HepG2 (cell line): ENCODE results near the gene GGA1. TPM values are rescaled to one million over a fixed set of nuclear protein-coding genes. Genes with fewer than 3 reads are reported as not detected.

Experiments
- CAMTA2 ChIP-seq: sonication (generic); formaldehyde crosslinking; IDR thresholded peaks from 2 replicates; pipeline ENCODE4 v1.4.0; 2020; ENCODE audit warnings: mild to moderate bottlenecking, missing genetic modification reagents, borderline replicate concordance
- ELF3 ChIP-seq: IDR thresholded peaks from 2 replicates; pipeline ENCODE4 v1.6.1; 2016; ENCODE audit warnings: missing genetic modification reagents, missing compliant biosample characterization
- JARID2 ChIP-seq: sonication (generic); formaldehyde crosslinking; IDR thresholded peaks from 2 replicates; pipeline ENCODE4 v1.8.1; 2023; ENCODE audit warnings: missing genetic modification reagents, inconsistent platforms; ENCODE audit not compliant: insufficient replicate concordance
- MBNL3 ChIP-seq: fragments of 250-450 bp; sonication (Bioruptor Pico); conservative IDR thresholded peaks from 2 replicates; pipeline ENCODE4 v1.8.0; 2022; ENCODE audit warnings: mild to moderate bottlenecking, inconsistent platforms
- SETDB1 ChIP-seq: sonication (generic); formaldehyde crosslinking; IDR thresholded peaks from 2 replicates; pipeline ENCODE4 v1.5.1; 2020; ENCODE audit warnings: missing genetic modification reagents, mild to moderate bottlenecking, borderline replicate concordance
- ZNF546 ChIP-seq: sonication (generic); formaldehyde crosslinking; conservative IDR thresholded peaks from 2 replicates; pipeline ENCODE4 v1.8.1; 2023; ENCODE audit warnings: mild to moderate bottlenecking, missing genetic modification reagents
- ZNF550 ChIP-seq: sonication (generic); formaldehyde crosslinking; IDR thresholded peaks from 2 replicates; pipeline ENCODE4 v1.4.0; 2020; ENCODE audit warnings: mild to moderate bottlenecking, missing genetic modification reagents, borderline replicate concordance
- ZNF781 ChIP-seq: sonication (generic); formaldehyde crosslinking; IDR thresholded peaks from 2 replicates; pipeline ENCODE4 v1.5.1; 2020; ENCODE audit warnings: borderline replicate concordance, mild to moderate bottlenecking, missing genetic modification reagents; ENCODE audit errors: not compliant biosample characterization
- polyA plus RNA-seq, 8 experiments: library from polyadenylated mRNA; depleted of rRNA in 3 of 8; stranded (reverse) in 7 of 8; unstranded in 1 of 8; fragments of >200 nt; fragmentation: Illumina TruSeq in 4 of 8; extraction: Trizol in 4 of 8; gene quantifications; 2 replicates each; pipeline versions ENCODE4 v1.2.1 to v1.2.3, GENCODE V29; 2011 to 2016; ENCODE audit warnings: low read depth in 4 of 8, missing spikeins in 1 of 8, mixed read lengths in 1 of 8; ENCODE audit not compliant: insufficient read depth in 1 of 8
- total RNA-seq, 5 experiments: library from RNA; depleted of rRNA; stranded (reverse); fragments of >200 nt; fragmentation: Illumina TruSeq; extraction: Trizol; gene quantifications; 2 replicates each; pipeline ENCODE4 v1.2.3, GENCODE V29; 2016; ENCODE audit warnings: low read depth in 1 of 5
- TF ChIP-seq, protein P1 (sequence below): sonication (generic); formaldehyde crosslinking; IDR thresholded peaks from 2 replicates; pipeline ENCODE4 v1.4.0; 2020; ENCODE audit warnings: missing genetic modification reagents, borderline replicate concordance
- TF ChIP-seq, protein P2 (sequence below): sonication (generic); formaldehyde crosslinking; IDR thresholded peaks from 2 replicates; pipeline ENCODE4 v1.4.0; 2020; ENCODE audit warnings: mild to moderate bottlenecking, missing genetic modification reagents
- TF ChIP-seq, protein P3 (sequence below): sonication (generic); formaldehyde crosslinking; IDR thresholded peaks from 2 replicates; pipeline ENCODE4 v1.4.0; 2020; ENCODE audit warnings: missing genetic modification reagents; ENCODE audit errors: not compliant biosample characterization
- TF ChIP-seq, protein P4 (sequence below): sonication (generic); formaldehyde crosslinking; IDR thresholded peaks from 2 replicates; pipeline ENCODE4 v1.8.1; 2023; ENCODE audit warnings: mild to moderate bottlenecking, missing genetic modification reagents
- TF ChIP-seq, protein P5 (sequence below): sonication (generic); formaldehyde crosslinking; IDR thresholded peaks from 2 replicates; pipeline ENCODE4 v1.4.0; 2020; ENCODE audit warnings: missing genetic modification reagents
- TF ChIP-seq, protein P6 (sequence below): sonication (generic); formaldehyde crosslinking; IDR thresholded peaks from 2 replicates; pipeline ENCODE4 v1.8.0; 2022; ENCODE audit warnings: low read depth, missing genetic modification reagents

The GGA1 gene
- total and polyA plus RNA-seq, 2 of the 13 experiments (the other 11 are each of a cell fraction or from before 2014, with no cell fraction given) = 29.1 to 87.2 TPM

DNA sequence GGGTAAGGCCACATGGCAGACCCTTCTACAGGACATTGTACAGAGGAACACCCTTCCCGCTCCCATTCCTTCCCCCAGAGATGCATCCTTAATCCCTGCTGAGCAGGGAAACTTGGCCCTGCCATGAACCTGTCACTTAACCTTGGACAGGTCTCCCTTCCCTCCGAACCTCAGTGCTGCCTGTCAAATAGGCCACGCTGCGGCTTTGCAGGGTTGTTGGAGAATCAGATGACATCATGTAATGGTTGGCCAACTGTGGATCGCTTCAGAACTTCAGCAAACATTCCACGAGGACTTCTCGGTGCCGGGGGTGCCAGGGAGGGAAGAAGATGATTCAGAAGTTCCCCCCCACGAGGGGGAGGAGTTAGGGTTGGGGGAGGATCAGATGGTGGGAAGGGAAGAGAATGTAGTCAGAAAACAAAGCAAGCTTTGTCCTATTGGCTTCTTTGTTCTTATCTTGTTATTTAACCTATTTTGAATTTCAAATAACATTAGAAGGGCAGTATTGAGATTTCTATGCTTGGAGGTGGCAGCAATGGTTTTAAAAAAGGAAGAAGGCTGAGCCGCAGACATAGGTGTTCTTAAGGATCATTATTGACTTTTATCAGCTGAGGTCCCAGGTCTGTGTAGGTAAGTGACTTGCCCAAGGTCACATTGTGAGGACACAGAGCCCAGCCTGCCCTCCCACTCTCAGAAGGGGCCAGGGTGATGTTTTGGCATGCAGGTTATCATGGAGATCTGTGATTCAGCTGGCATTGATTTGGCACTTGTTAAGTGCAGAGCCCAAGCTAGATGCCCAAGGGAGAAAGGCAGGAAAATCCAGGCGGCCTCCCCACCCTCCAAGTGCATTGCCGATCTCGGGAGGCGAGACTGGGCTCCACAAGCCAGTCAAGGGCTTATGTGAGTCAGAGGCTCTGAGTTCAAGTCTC is 45.2 kb upstream of the GGA1 start (continued):
- TF ChIP-seq, protein P1, sequence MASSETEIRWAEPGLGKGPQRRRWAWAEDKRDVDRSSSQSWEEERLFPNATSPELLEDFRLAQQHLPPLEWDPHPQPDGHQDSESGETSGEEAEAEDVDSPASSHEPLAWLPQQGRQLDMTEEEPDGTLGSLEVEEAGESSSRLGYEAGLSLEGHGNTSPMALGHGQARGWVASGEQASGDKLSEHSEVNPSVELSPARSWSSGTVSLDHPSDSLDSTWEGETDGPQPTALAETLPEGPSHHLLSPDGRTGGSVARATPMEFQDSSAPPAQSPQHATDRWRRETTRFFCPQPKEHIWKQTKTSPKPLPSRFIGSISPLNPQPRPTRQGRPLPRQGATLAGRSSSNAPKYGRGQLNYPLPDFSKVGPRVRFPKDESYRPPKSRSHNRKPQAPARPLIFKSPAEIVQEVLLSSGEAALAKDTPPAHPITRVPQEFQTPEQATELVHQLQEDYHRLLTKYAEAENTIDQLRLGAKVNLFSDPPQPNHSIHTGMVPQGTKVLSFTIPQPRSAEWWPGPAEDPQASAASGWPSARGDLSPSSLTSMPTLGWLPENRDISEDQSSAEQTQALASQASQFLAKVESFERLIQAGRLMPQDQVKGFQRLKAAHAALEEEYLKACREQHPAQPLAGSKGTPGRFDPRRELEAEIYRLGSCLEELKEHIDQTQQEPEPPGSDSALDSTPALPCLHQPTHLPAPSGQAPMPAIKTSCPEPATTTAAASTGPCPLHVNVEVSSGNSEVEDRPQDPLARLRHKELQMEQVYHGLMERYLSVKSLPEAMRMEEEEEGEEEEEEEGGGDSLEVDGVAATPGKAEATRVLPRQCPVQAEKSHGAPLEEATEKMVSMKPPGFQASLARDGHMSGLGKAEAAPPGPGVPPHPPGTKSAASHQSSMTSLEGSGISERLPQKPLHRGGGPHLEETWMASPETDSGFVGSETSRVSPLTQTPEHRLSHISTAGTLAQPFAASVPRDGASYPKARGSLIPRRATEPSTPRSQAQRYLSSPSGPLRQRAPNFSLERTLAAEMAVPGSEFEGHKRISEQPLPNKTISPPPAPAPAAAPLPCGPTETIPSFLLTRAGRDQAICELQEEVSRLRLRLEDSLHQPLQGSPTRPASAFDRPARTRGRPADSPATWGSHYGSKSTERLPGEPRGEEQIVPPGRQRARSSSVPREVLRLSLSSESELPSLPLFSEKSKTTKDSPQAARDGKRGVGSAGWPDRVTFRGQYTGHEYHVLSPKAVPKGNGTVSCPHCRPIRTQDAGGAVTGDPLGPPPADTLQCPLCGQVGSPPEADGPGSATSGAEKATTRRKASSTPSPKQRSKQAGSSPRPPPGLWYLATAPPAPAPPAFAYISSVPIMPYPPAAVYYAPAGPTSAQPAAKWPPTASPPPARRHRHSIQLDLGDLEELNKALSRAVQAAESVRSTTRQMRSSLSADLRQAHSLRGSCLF (CRISPR knock-in tag) = no peak
- TF ChIP-seq MBNL3 (CRISPR knock-in tag) (no peak), ZNF781 (CRISPR knock-in tag) (no peak), ELF3 (CRISPR knock-in tag) (peak; percentile 55; the same call in 1 of the 2 replicates), ZNF550 (CRISPR knock-in tag) (no peak), JARID2 (CRISPR knock-in tag) (no peak), CAMTA2 (CRISPR knock-in tag) (no peak), ZNF546 (CRISPR knock-in tag) (no peak), SETDB1 (CRISPR knock-in tag) (no peak)
- TF ChIP-seq, protein P2, sequence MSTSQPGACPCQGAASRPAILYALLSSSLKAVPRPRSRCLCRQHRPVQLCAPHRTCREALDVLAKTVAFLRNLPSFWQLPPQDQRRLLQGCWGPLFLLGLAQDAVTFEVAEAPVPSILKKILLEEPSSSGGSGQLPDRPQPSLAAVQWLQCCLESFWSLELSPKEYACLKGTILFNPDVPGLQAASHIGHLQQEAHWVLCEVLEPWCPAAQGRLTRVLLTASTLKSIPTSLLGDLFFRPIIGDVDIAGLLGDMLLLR = no peak
- TF ChIP-seq, protein P3, sequence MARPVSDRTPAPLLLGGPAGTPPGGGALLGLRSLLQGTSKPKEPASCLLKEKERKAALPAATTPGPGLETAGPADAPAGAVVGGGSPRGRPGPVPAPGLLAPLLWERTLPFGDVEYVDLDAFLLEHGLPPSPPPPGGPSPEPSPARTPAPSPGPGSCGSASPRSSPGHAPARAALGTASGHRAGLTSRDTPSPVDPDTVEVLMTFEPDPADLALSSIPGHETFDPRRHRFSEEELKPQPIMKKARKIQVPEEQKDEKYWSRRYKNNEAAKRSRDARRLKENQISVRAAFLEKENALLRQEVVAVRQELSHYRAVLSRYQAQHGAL (CRISPR knock-in tag) = no peak
- TF ChIP-seq, protein P4, sequence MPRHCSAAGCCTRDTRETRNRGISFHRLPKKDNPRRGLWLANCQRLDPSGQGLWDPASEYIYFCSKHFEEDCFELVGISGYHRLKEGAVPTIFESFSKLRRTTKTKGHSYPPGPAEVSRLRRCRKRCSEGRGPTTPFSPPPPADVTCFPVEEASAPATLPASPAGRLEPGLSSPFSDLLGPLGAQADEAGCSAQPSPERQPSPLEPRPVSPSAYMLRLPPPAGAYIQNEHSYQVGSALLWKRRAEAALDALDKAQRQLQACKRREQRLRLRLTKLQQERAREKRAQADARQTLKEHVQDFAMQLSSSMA (CRISPR knock-in tag) = no peak
- TF ChIP-seq, protein P5, sequence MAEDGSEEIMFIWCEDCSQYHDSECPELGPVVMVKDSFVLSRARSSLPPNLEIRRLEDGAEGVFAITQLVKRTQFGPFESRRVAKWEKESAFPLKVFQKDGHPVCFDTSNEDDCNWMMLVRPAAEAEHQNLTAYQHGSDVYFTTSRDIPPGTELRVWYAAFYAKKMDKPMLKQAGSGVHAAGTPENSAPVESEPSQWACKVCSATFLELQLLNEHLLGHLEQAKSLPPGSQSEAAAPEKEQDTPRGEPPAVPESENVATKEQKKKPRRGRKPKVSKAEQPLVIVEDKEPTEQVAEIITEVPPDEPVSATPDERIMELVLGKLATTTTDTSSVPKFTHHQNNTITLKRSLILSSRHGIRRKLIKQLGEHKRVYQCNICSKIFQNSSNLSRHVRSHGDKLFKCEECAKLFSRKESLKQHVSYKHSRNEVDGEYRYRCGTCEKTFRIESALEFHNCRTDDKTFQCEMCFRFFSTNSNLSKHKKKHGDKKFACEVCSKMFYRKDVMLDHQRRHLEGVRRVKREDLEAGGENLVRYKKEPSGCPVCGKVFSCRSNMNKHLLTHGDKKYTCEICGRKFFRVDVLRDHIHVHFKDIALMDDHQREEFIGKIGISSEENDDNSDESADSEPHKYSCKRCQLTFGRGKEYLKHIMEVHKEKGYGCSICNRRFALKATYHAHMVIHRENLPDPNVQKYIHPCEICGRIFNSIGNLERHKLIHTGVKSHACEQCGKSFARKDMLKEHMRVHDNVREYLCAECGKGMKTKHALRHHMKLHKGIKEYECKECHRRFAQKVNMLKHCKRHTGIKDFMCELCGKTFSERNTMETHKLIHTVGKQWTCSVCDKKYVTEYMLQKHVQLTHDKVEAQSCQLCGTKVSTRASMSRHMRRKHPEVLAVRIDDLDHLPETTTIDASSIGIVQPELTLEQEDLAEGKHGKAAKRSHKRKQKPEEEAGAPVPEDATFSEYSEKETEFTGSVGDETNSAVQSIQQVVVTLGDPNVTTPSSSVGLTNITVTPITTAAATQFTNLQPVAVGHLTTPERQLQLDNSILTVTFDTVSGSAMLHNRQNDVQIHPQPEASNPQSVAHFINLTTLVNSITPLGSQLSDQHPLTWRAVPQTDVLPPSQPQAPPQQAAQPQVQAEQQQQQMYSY (CRISPR knock-in tag) = no peak
- TF ChIP-seq, protein P6, sequence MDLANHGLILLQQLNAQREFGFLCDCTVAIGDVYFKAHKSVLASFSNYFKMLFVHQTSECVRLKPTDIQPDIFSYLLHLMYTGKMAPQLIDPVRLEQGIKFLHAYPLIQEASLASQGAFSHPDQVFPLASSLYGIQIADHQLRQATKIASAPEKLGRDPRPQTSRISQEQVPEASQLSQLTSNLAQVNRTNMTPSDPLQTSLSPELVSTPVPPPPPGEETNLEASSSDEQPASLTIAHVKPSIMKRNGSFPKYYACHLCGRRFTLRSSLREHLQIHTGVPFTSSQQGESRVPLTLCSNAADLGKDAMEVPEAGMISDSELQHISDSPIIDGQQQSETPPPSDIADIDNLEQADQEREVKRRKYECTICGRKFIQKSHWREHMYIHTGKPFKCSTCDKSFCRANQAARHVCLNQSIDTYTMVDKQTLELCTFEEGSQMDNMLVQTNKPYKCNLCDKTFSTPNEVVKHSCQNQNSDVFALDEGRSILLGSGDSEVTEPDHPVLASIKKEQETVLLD (CRISPR knock-in tag) = no peak
